H1 (cell line): ENCODE results near the gene ARRDC1. TPM values are rescaled to one million over a fixed set of nuclear protein-coding genes. Genes with fewer than 3 reads are reported as not detected.

Experiments used
- CTCF ChIA-PET: fragments of 300-600 bp; sonication (Branson Sonifier 250); formaldehyde crosslinking; loops from one replicate; lab custom pipeline; 2021; ENCODE audit not compliant: partially characterized antibody; lab: Charles Lee
- POLR2A ChIA-PET: fragments of 300-600 bp; sonication (Branson Sonifier 250); formaldehyde crosslinking; loops from one replicate; lab custom pipeline; 2021; ENCODE audit warnings: inconsistent platforms; ENCODE audit not compliant: partially characterized antibody; lab: Charles Lee
- DNase-seq, 2 experiments: peaks; one replicate each; pipeline versions ENCODE4 v3.0.0 to v3.0.0-alpha.2; 2010 to 2022; ENCODE audit warnings: low spot score in 2 of 2, low read depth in 1 of 2, mixed read lengths in 1 of 2
- FAIRE-seq: peaks from 2 replicates; lab custom pipeline; 2011; peaks lifted over from hg19 to GRCh38; lab: Jason Lieb, UNC
- H2AFZ ChIP-seq: 2 replicates; pipeline ENCODE4 v1.8.1; 2012; ENCODE audit warnings: low read length, inconsistent platforms
- H2AK5ac ChIP-seq: 2 replicates; pipeline ENCODE4 v1.6.1; 2013; ENCODE audit warnings: low read depth, low read length
- H2BK120ac ChIP-seq: replicated peaks from 2 replicates; pipeline ENCODE3; 2013; ENCODE audit warnings: low read depth, low read length, inconsistent platforms
- H2BK12ac ChIP-seq: 2 replicates; pipeline ENCODE4 v1.6.1; 2013; ENCODE audit warnings: low read depth, low read length
- H2BK15ac ChIP-seq: 2 replicates; pipeline ENCODE4 v1.6.1; 2013; ENCODE audit warnings: low read length
- H2BK20ac ChIP-seq: 2 replicates; pipeline ENCODE4 v1.6.1; 2013; ENCODE audit warnings: low read length
- H2BK5ac ChIP-seq: 2 replicates; pipeline ENCODE4 v1.6.1; 2013; ENCODE audit warnings: low read depth, low read length
- H3K14ac ChIP-seq: 2 replicates; pipeline ENCODE4 v1.6.1; 2013; ENCODE audit warnings: inconsistent platforms; ENCODE audit not compliant: insufficient read length
- H3K18ac ChIP-seq: 2 replicates; pipeline ENCODE4 v1.6.1; 2013; ENCODE audit warnings: low read length; ENCODE audit errors: extremely low read depth
- H3K23ac ChIP-seq: 2 replicates; pipeline ENCODE4 v1.6.1; 2013; ENCODE audit warnings: inconsistent platforms; ENCODE audit not compliant: insufficient read length
- H3K23me2 ChIP-seq: 2 replicates; pipeline ENCODE4 v1.6.1; 2013; ENCODE audit warnings: low read depth, low read length
- H3K27ac ChIP-seq: 2 replicates; pipeline ENCODE4 v1.6.1; 2011; ENCODE audit warnings: low read depth, low read length, inconsistent platforms
- H3K27me3 ChIP-seq, 4 experiments: replicated peaks in 1 of 4; 1 replicate in 1 of 4; 2 replicates in 3 of 4; pipeline versions ENCODE4 v1.6.1 to v1.8.1; 2011 to 2013; ENCODE audit warnings: low read length in 3 of 4, mild to moderate bottlenecking in 3 of 4, inconsistent platforms in 2 of 4, mixed read lengths in 2 of 4, moderate library complexity in 1 of 4; ENCODE audit not compliant: control insufficient read depth in 3 of 4, insufficient read depth in 3 of 4; ENCODE audit errors: extremely low read depth in 1 of 4
- H3K36me3 ChIP-seq, 4 experiments: 2 replicates each; pipeline versions ENCODE4 v1.6.1 to v1.8.1; 2011 to 2013; ENCODE audit warnings: mild to moderate bottlenecking in 4 of 4, low read length in 3 of 4, moderate library complexity in 2 of 4, control low read depth in 1 of 4, inconsistent platforms in 1 of 4; ENCODE audit not compliant: insufficient read depth in 4 of 4, control insufficient read depth in 2 of 4
- H3K4ac ChIP-seq: replicated peaks from 2 replicates; pipeline ENCODE3; 2013; ENCODE audit warnings: low read length, low read depth, mixed read lengths, inconsistent platforms; ENCODE audit not compliant: insufficient read length
- H3K4me1 ChIP-seq, 4 experiments: replicated peaks in 1 of 4; 1 replicate in 1 of 4; 2 replicates in 3 of 4; pipeline versions ENCODE4 v1.6.1 to v1.8.1; 2011 to 2013; ENCODE audit warnings: low read length in 3 of 4, inconsistent platforms in 2 of 4, mixed read lengths in 1 of 4; ENCODE audit not compliant: insufficient read depth in 4 of 4, control insufficient read depth in 3 of 4
- H3K4me2 ChIP-seq, 2 experiments: 2 replicates each; pipeline versions ENCODE4 v1.6.1 to v1.8.1; 2011 to 2013; ENCODE audit warnings: low read depth in 2 of 2, low read length in 2 of 2, control low read depth in 1 of 2, inconsistent platforms in 1 of 2, mild to moderate bottlenecking in 1 of 2; ENCODE audit not compliant: insufficient read depth in 1 of 2
- H3K4me3 ChIP-seq, 4 experiments: fragments of 200-600, 300-600 bp in 1 of 4; sonication (generic), shearing (Covaris generic), sonication (Bioruptor Twin) in 1 of 4; 2 replicates each; pipeline versions ENCODE4 v1.5.1 to v1.8.1; 2011 to 2016; ENCODE audit warnings: low read length in 4 of 4, low read depth in 3 of 4, control low read depth in 2 of 4, inconsistent platforms in 2 of 4, mild to moderate bottlenecking in 2 of 4, mixed read lengths in 1 of 4, moderate library complexity in 1 of 4; ENCODE audit not compliant: insufficient read depth in 2 of 4; ENCODE audit errors: extremely low read depth in 1 of 4
- H3K56ac ChIP-seq: replicated peaks from 2 replicates; pipeline ENCODE3; 2013; ENCODE audit warnings: low read depth, mild to moderate bottlenecking, mixed read lengths, low read length, inconsistent platforms; ENCODE audit not compliant: insufficient read length
- H3K79me1 ChIP-seq: 2 replicates; pipeline ENCODE4 v1.6.1; 2013; ENCODE audit warnings: low read depth, low read length, control low read depth
- H3K79me2 ChIP-seq, 2 experiments: 2 replicates each; pipeline versions ENCODE4 v1.6.1 to v1.8.1; 2012 to 2013; ENCODE audit warnings: low read length in 2 of 2, mild to moderate bottlenecking in 2 of 2, inconsistent platforms in 1 of 2; ENCODE audit not compliant: insufficient read depth in 2 of 2, control insufficient read depth in 1 of 2
- H3K9ac ChIP-seq, 4 experiments: replicated peaks in 1 of 4; 1 replicate in 1 of 4; 2 replicates in 3 of 4; pipeline versions ENCODE4 v1.6.1 to v1.8.1; 2011 to 2013; ENCODE audit warnings: low read depth in 3 of 4, low read length in 3 of 4, control low read depth in 2 of 4, mild to moderate bottlenecking in 2 of 4, moderate library complexity in 2 of 4, inconsistent platforms in 1 of 4; ENCODE audit errors: extremely low read depth in 1 of 4
- H3K9me3 ChIP-seq, 2 experiments: 2 replicates each; pipeline versions ENCODE4 v1.6.1 to v1.8.1; 2012 to 2013; ENCODE audit warnings: mild to moderate bottlenecking in 2 of 2, moderate library complexity in 2 of 2, control low read depth in 1 of 2, inconsistent platforms in 1 of 2, low read depth in 1 of 2, low read length in 1 of 2, mixed read lengths in 1 of 2; ENCODE audit not compliant: insufficient read depth in 2 of 2
- H4K20me1 ChIP-seq, 2 experiments: replicated peaks in 1 of 2; 2 replicates each; pipeline versions ENCODE3 to v1.8.1; 2011 to 2013; ENCODE audit warnings: inconsistent platforms in 2 of 2, low read length in 2 of 2, mild to moderate bottlenecking in 1 of 2; ENCODE audit not compliant: insufficient read depth in 2 of 2, control insufficient read depth in 1 of 2
- H4K5ac ChIP-seq: 2 replicates; pipeline ENCODE4 v1.6.1; 2013; ENCODE audit warnings: low read length, low read depth, mixed read lengths, inconsistent platforms; ENCODE audit not compliant: insufficient read length
- H4K8ac ChIP-seq: 2 replicates; pipeline ENCODE4 v1.8.0; 2013; ENCODE audit warnings: mild to moderate bottlenecking, moderate library complexity, low read length, inconsistent platforms; ENCODE audit not compliant: insufficient read depth; ENCODE audit errors: extremely low read depth
- H4K91ac ChIP-seq: replicated peaks from 2 replicates; pipeline ENCODE3; 2013; ENCODE audit warnings: low read length, mixed read lengths, inconsistent platforms; ENCODE audit not compliant: insufficient read length
- CEBPB ChIP-seq: IDR thresholded peaks from 2 replicates; pipeline ENCODE4 v1.6.1; 2012; ENCODE audit warnings: low read depth, low read length
- FOSL1 ChIP-seq: IDR thresholded peaks from 2 replicates; pipeline ENCODE4 v1.6.1; 2011; ENCODE audit warnings: mild to moderate bottlenecking, low read depth, low read length, moderate library complexity; ENCODE audit not compliant: insufficient read depth
- KDM4A ChIP-seq: IDR thresholded peaks from one replicate; pipeline ENCODE4 v1.7.1; 2012; ENCODE audit warnings: low read depth, mild to moderate bottlenecking, moderate library complexity, low read length, inconsistent platforms; ENCODE audit not compliant: severe bottlenecking
- NANOG ChIP-seq: IDR thresholded peaks from 2 replicates; pipeline ENCODE4 v1.6.1; 2011; ENCODE audit warnings: low read length, low read depth, mild to moderate bottlenecking, inconsistent platforms; ENCODE audit not compliant: insufficient read depth, poor library complexity, severe bottlenecking
- NRF1 ChIP-seq: IDR thresholded peaks from 2 replicates; pipeline ENCODE4 v1.6.1; 2011; ENCODE audit warnings: mild to moderate bottlenecking, low read depth, low read length, improper control_type of control experiment
- PHF8 ChIP-seq: fragments of 200-600 bp; sonication (generic); conservative IDR thresholded peaks from 2 replicates; pipeline ENCODE4 v1.7.1; 2012; ENCODE audit warnings: low read depth, mild to moderate bottlenecking, inconsistent platforms, low read length, moderate library complexity
- POLR2AphosphoS5 ChIP-seq: IDR thresholded peaks from 2 replicates; pipeline ENCODE4 v1.6.1; 2011; ENCODE audit warnings: low read depth, low read length
- RXRA ChIP-seq: IDR thresholded peaks from 2 replicates; pipeline ENCODE4 v1.6.1; 2011; ENCODE audit warnings: low read depth, mild to moderate bottlenecking, low read length, moderate library complexity; ENCODE audit not compliant: insufficient read depth
- SIRT6 ChIP-seq: IDR thresholded peaks from one replicate; pipeline ENCODE4 v1.7.1; 2012; ENCODE audit warnings: low read length, inconsistent platforms
- SRF ChIP-seq: IDR thresholded peaks from 2 replicates; pipeline ENCODE4 v1.6.1; 2011; ENCODE audit warnings: mild to moderate bottlenecking, low read depth, low read length, moderate library complexity
- WGBS, 2 experiments: shearing (Covaris generic) in 1 of 2; methylation state at CpG; one replicate each; pipeline versions ENCODE4 v1.1.6 to v1.1.7; 2013 to 2015; ENCODE audit warnings: low lambda C conversion rate in 2 of 2, mixed read lengths in 2 of 2, inconsistent platforms in 1 of 2, low coverage in 1 of 2, missing lambda C conversion rate in 1 of 2; ENCODE audit not compliant: insufficient replicate concordance in 2 of 2, insufficient coverage in 1 of 2, insufficient read length in 1 of 2; ENCODE audit errors: extremely low coverage in 1 of 2, missing lambda C conversion rate in 1 of 2; 5-methylcytosine and 5-hydroxymethylcytosine counted together
- polyA plus RNA-seq, 7 experiments: library from polyadenylated mRNA; depleted of rRNA in 3 of 7; stranded (reverse) in 5 of 7; unstranded in 2 of 7; fragments of >200 nt in 5 of 7; fragments of 200-250 nt in 2 of 7; gene quantifications; 1 replicate in 5 of 7; 2 replicates in 1 of 7; 4 replicates in 1 of 7; pipeline versions ENCODE4 v1.2.1 to v1.2.3, GENCODE V29; 2011 to 2013; ENCODE audit warnings: missing spikeins in 2 of 7, mixed read lengths in 2 of 7
- total RNA-seq: library from RNA; stranded (reverse); fragmentation: NEBNext Ultra II Directional; extraction: Animal tissue kit (Norgen Biotek cat#: 25700); gene quantifications from 2 replicates; pipeline ENCODE4 v1.2.1, GENCODE V29; 2021

ARRDC1 gene
- total and polyA plus RNA-seq, 2 of the 8 experiments (the other 6 are each of a cell fraction or from before 2014, with no cell fraction given), result 22.0 to 58.4 TPM

DNA sequence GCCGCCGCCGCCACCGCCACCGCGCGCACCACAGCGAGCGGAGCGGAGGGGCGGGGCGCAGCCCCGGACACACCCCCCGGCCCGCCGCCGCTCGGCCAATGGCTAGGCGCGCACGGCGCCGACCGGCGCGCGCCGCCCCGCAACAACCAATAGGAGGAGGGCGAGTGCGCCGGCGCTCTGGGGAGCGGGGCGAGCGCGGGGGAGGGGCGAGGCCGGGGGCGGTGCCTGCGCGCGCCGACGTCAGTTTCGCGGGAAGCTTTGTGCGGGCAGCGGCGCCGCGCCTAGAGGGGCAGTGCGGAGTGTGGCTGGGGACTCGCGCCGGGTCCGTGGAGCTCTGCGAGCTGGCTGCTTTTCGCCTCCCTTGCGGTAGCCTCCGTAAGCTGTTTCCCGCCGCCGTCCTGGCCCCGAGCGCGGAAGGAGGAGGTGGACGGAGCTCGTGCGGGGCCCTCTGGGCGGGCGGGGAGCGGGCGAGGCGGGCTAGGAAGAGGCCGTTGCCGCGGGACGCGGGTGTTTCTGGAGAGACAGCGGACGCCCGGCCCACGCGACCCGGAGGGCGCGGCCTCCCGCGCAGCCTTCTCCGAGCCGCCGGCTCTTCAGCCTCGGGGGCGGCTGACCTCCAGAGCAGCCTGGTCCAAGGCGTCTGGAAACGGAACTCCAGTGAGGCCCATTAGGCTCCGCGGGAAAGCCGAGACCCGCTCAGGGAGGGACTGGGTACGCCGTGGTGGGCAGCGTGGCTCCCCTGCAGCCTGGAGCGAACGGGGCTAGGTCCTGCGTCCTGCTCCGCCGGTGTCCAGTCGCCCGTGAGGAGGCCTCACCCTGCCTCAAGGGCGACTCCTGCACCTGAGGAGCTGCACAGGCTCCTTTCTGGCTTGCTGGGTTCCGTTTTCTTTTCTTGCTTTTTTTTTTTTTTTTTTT, 14.8 kb upstream of the ARRDC1 start, which contains the start of gene ZMYND19:
Gene ZMYND19, minus strand, starts transcription at position 44 of the 915 bp plus-strand sequence. CDS start 249 bp downstream, outside the sequence.
- peak within 1 kb of the TSS; percentile 38 for H3K18ac ChIP-seq
- FAIRE-seq (no peak), DNase-seq (peak in 1 of 2 experiments; percentile 94)
- H3K27me3 ChIP-seq, result no peaks in the 10 kb centered on the region; a peak in 1 of 7 replicates
- peaks cover 0 to 22% of the 10 kb centered on the region in 2 experiments; a peak in 2 of 4 replicates for H3K79me2 ChIP-seq
- peak within 1 kb of the TSS; percentile 84 for H4K8ac ChIP-seq
- H3K14ac ChIP-seq, result no peak within 1 kb of the TSS
- peaks cover 8% of the 10 kb centered on the region; the same call in 1 of the 2 replicates for H3K23me2 ChIP-seq
- H3K9ac ChIP-seq, result peak within 1 kb of the TSS; percentile 66 to 93 (median 74)
- ChIA-PET CTCF (interaction anchor here (0.6 to 1.5 kb wide), 6 partner anchors 9 to 99 kb away, joined by 3 to 5 read pairs (median 4); partner anchors contain the start of gene ARRDC1), POLR2A (interaction anchor here (0.8 to 6.2 kb wide), 9 partner anchors 9 to 76 kb away, joined by 3 to 45 read pairs (median 4); partner anchors contain the start of genes DPH7 and EHMT1)
- no peak within 1 kb of the TSS for H4K5ac ChIP-seq
- H2BK120ac ChIP-seq, result no peak within 1 kb of the TSS
- H4K91ac ChIP-seq, result no peak within 1 kb of the TSS
- H3K4me2 ChIP-seq, result peak within 1 kb of the TSS; percentile 91 to 99
- peaks cover 0 to 7% (median 5%) of the 10 kb centered on the region in 4 experiments; a peak in 5 of 7 replicates for H3K4me1 ChIP-seq
- H3K27ac ChIP-seq, result peak within 1 kb of the TSS; percentile 45; the same call in 1 of the 2 replicates
- H3K9me3 ChIP-seq, result no peaks in the 10 kb centered on the region
- H3K23ac ChIP-seq, result no peak within 1 kb of the TSS
- H3K4me3 ChIP-seq, result peak within 1 kb of the TSS; percentile 82 to 96 (median 86)
- H2BK5ac ChIP-seq, result no peak within 1 kb of the TSS
- WGBS, 2 experiments, result 2% methylated on average over 20 of the region's 113 CpGs; no CpG with 5 or more reads in 1 of the 2 experiments
- no peak within 1 kb of the TSS for H2BK15ac ChIP-seq
- H4K20me1 ChIP-seq, result peaks cover 17 to 24% of the 10 kb centered on the region in 2 experiments
- H3K36me3 ChIP-seq, result peaks cover 23 to 30% (median 25%) of the 10 kb centered on the region in 4 experiments
- H2AFZ ChIP-seq, result peak within 1 kb of the TSS; percentile 77; the same call in 1 of the 2 replicates
- H2AK5ac ChIP-seq, result 0 out of 2 replicates have a peak within 1 kb of the TSS, but pooled peaks have one; percentile 39
- H3K56ac ChIP-seq, result no peak within 1 kb of the TSS
- H3K4ac ChIP-seq, result peak within 1 kb of the TSS; percentile 75
- no peak within 1 kb of the TSS for H2BK20ac ChIP-seq
- H2BK12ac ChIP-seq, result no peak within 1 kb of the TSS; the same call in 1 of the 2 replicates
- H3K79me1 ChIP-seq, result peaks cover 18% of the 10 kb centered on the region
- no peak for TF ChIP-seq NANOG
- TF ChIP-seq PHF8, result peak; percentile 67
- TF ChIP-seq POLR2AphosphoS5, result peak; percentile 67
- no peak for TF ChIP-seq CEBPB
- no peak for TF ChIP-seq SIRT6
- TF ChIP-seq NRF1, result peak; percentile 35; the same call in 1 of the 2 replicates
- TF ChIP-seq FOSL1, result peak; percentile 77; the same call in 1 of the 2 replicates
- TF ChIP-seq KDM4A, result peak; percentile 14
- no peak for TF ChIP-seq RXRA
- TF ChIP-seq SRF, result no peak
